ENCODE data around the gene ASPN.

GRCh38 chr9:92439921-92440750 lies 42.2 kb downstream of the ASPN start:
- no peak for TF ChIP-seq GATA2 (IDR thresholded peaks at IDR 0.05; ENCODE audit: low read depth, low read length)
- no peak for TF ChIP-seq GATA3 (IDR thresholded peaks at IDR 0.05; ENCODE audit: low read depth, low read length)

All from SH-SY5Y (cell line).